ENCODE data around the gene GTF3C2.

Gene GTF3C2

DNA sequence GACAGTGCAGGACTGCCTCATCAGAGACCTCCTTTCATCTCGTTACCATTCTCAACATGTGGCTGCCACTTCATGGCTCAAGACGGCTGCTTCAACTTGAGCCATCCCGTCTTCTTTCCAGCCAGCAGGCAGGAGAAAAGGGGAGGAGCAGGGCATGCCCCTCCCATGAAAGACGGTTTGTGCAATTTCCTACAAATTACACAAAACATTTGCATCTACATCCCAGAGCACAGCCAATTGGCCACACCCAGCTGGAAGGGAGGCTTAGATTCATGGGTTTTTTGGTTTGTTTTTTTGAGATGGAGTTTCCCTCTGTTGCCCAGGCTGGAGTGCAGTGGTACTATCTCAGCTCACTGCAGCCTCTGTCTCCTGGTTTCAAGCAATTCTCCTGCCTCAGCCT, 60.1 kb downstream of the GTF3C2 start:
- no peak for DNase-seq (ENCODE audit: low spot score)

DNA sequence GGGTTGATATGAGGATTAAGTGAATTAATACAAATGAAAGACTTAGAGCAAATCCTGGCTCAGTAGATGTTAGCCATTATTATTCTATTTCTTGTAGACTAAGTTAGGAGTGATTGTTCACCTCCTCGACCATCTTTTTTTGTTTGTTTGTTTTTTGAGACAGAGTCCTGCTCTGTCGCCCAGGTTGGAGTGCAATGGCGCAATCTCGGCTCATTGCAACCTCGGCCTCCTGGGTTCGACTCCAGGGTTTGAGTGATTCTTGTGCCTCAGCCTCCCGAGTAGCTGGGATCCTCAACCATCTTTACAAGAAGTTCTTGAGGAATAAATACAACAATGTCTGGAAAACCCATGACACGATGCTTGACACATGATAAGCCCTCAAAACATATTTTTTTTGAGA, 61.6 kb downstream of the GTF3C2 start:
- DNase-seq (ENCODE audit: low spot score) = no peak

DNA sequence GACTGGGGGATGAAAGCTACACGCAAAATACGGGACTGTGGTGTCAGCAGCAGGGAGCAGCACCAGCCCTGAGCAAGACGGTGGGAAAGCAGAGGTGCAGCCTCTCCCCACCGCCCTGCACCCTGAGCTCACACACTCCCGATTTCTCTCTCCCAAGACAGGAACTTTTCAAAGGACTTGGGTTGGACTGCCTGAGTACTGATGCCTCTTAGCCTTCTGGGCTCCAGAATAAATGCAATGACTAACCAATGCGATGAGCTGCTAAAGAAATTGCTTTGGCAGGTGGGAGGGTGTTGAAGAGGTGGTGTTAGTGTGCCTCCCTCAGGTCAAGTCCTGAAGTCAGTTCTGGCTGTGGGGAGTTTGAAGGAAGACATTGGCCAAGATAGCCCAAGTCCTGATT, 64.7 kb downstream of the GTF3C2 start:
- no peak for DNase-seq (ENCODE audit: low spot score)

DNA sequence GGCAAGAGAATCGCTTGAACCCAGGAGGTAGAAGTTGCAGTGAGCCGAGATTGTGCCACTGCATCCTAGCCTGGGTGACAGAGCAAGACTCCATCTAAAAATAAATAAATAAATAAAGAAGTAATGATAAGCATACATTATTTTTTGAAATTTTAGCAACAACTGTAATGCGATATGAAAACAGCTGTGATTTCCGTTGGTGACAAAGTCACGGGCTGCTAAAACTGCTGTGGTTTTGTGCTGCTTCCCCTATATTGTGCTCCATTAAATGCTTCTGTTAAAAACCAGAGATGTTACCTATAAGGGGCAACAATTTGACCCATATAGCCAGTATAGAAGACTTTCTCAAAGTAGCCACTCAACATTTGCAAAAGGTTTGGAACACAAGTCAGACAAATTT, 66.0 kb downstream of the GTF3C2 start:
- no peak for DNase-seq (ENCODE audit: low spot score)

DNA sequence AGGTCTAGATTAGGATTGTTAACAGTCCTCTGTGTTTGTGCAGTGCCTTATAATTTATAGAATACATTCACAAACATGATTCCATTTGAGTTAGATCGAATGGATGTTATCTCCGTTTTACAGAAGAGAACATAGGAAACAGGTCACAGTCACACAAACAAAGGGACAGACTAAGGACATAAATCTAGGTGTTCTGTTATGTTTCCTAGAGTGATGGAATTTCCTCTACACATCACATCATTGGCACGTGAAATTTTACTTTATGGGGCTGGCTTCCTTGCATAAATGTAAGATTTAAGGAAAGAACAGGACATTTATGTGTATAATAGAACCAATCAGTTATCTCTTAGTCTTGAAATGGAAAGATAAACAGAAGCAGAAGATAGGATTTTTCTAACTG, 68.0 kb downstream of the GTF3C2 start:
- DNase-seq (ENCODE audit: low spot score) = no peak

DNA sequence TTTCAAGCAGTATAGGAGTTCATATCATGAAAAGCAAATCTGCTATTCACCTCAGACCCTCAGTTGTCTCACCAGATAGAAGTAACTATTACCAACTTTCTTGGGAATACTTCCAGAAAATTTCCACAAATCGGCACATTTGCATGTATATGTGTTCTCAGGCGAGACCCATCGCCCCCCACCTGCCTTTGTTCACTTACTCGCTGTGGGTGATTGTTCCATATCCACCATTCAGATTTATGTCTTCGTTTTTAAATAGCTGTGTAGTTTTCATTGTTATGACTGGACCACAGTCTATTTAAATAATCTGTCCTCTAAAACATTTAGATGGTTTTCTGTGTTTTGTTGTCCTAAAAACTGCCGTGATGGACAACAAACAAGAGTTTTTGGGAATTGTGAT, 71.1 kb downstream of the GTF3C2 start:
- no peak for DNase-seq (ENCODE audit: low spot score)

DNA sequence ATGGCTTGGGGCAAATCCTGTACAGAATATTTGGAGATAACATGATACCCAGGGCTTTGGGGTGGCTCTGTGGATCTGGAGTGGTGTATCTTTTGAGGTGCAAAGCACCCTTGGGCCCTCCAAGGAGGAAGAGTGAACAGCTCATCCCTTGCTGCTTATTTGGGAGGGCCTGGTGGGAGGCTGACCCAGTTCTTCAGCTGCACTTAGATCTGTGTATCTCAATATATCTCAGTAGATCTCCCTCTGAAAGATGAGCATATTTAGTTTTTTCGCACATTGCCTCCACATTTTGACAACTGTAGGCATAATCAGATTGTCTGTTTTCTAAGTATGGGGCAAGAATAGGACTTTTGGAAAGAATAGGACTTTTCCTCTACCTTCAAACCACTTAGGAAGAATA, 71.6 kb downstream of the GTF3C2 start:
- DNase-seq (ENCODE audit: low spot score) = no peak

DNA sequence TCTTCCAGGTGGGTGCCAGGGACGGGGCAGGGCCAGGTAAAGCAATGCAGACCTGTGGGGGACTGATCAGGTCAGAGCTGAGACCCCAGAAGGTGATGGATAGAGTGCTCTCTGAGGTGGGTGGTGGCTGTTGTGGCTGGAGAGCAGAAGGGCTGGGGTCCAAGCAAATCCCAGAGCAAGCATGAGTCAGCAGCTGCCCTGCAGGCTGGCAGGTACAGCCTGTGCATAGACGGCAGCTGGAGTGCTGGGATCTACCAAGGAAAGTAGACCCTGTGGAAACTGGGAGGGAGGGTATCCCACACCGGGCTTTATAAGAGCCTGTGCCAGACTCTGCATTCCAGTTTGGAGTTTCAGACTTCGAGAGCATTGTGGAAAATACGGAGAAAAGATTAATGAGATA, 73.7 kb downstream of the GTF3C2 start:
- DNase-seq (ENCODE audit: low spot score) = no peak

DNA sequence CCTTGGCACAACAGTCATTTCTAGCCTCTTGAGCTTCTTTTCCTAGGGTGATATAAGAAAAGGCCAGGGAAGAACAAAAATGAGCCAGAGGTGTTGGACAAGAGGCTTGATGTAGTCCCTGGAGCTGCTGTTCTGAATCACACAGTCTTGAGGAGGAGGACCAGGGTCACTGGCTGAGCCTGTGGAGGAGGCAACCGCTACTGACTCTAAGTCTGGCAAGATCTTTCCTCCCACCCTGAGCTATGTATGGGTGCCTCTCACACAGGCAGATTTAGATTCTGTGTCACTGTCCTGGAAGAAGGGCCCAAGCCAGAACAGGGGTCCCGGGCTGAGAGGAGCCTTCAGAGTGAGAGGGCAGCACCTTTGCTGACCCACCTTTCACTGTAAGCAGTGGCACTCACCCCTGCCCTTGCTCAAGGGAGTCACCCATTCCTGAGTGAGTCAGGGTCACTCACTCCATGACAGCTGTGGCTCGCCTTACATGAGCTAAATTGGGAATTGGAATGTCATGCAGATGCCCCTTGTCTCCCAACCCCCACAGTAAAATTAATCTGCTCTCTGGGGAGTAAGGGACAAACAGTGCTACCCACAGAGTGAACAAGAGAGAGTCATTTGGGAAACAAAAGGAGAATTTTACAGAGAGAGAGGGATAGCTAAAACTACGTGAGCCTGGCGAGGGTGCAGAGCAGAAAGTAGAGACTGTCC, 74.6 kb downstream of the GTF3C2 start, which contains the start of gene TRIM54:
TSS of gene TRIM54 (plus strand) at position 575 of the 705 bp plus-strand sequence. CDS start 303 bp downstream, outside the sequence.
- no peak for DNase-seq (ENCODE audit: low spot score)

DNA sequence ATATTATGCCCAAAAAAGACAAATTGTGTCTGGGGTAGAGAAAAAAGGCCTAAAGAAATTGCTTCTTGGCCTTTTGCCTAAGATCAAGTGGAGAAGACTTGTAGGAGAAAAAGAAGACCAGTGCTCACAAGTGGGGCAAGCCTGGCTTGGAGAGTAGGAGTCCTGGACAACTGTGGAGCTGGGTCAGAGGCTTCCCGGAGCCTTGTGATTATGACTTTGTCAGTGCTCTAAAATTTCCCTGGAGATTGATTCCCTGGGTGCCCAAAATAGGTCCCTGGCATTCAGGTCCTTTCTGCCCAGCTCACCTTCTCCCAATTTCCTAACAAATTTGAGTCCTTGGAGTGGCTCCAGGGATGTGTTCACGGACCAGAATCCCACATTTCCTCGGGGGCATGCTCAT, 75.1 kb downstream of the GTF3C2 start:
- no peak for DNase-seq (ENCODE audit: low spot score)

DNA sequence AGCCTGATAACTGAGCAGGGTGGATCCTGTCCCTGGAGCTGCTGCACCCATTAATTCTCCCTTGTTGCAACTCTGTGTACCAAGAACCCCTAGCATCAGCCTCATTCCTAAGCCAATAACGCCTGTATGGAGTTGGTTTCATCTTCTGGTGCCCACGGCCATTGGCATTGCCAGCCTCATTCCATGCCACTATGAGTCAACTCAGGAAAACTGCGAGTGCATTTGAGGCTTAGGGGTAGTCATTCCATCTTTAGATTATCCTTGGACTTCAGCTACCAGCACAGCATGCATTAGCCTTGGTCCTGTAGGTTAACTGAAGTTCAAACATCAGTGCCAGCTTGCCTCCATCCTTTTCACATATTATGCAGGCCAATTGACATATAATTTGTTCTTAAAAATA, 75.7 kb downstream of the GTF3C2 start:
- DNase-seq (ENCODE audit: low spot score) = no peak

DNA sequence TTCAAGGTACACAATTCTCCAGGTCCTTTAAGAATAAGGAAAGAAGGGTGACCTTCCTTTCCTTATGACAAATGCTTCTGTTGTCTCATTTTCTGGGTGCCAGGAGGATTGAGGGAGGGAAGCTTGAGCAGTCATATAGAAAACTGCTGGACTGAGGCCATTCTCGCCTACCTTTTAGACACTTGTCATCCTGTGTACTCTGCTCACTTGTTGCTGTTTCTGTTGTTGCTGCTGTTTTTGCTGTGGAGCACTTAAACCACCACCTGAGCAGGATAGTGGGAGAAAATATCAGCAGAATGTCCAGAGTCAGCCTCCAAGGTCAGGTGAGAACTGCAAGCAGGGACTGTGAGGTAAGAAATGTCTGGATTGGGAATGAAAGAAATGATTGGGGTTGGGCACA, 78.6 kb downstream of the GTF3C2 start:
- no peak for DNase-seq (ENCODE audit: low spot score)

Data from left forelimb (tissue), 1 donor.